NCI-H748 (cell line): ENCODE measurements around the gene WDR5.

ENCODE experiments used
- DNase-seq: peaks from one replicate; lab custom pipeline; 2025; ENCODE audit not compliant: unreplicated experiment; lab: John Stamatoyannopoulos, UW

Gene WDR5

GRCh38 chr9:134172198-134173126 is 36.6 kb downstream of the WDR5 start:
- no peak for DNase-seq

GRCh38 chr9:134173127-134174072 is 37.5 kb downstream of the WDR5 start:
- no peak for DNase-seq

- DNase-seq, result no peak
Measured at GRCh38 chr9:134174073-134174449, 38.2 kb downstream of the WDR5 start.

DNA sequence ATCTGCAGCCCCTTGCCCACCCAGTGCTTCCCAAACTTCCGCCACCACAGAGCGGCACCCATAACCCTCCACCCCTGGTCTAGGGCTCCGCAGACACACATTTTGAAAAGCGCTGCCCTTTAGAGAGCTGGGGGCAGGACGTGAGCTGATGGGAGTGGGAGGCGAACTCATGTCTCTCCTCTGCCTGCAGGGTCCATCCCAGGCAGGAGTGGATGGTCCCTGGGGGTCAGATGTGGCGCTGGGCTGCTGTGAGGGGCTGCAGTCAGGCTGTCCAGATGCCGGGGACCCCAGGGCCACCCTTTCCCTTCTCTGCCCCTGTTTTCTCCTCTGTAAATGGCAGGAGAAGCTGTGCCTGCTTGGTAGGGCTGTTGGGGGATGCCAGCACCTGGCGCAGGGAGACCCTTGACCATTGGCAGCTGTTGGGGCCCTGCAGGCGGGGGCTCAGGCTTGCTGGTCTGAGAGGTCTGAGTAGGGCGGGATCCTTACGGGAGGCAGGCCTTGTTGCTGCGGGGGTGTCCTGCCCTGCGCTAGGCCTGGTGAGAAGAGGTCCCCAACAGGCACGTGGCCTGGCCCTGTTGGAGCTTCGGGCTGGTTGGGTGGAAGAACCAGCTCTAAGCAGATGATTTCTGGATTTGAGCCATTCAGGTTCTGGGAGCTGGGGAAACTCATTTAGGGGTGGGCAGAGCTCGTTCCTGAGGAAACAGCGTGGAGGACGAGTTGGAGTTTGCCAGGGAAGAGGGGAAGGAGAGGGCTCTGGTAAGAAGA is 38.8 kb downstream of the WDR5 start:
- DNase-seq, result no peak

GRCh38 chr9:134175291-134175807 is 39.5 kb downstream of the WDR5 start:
- no peak for DNase-seq

DNA sequence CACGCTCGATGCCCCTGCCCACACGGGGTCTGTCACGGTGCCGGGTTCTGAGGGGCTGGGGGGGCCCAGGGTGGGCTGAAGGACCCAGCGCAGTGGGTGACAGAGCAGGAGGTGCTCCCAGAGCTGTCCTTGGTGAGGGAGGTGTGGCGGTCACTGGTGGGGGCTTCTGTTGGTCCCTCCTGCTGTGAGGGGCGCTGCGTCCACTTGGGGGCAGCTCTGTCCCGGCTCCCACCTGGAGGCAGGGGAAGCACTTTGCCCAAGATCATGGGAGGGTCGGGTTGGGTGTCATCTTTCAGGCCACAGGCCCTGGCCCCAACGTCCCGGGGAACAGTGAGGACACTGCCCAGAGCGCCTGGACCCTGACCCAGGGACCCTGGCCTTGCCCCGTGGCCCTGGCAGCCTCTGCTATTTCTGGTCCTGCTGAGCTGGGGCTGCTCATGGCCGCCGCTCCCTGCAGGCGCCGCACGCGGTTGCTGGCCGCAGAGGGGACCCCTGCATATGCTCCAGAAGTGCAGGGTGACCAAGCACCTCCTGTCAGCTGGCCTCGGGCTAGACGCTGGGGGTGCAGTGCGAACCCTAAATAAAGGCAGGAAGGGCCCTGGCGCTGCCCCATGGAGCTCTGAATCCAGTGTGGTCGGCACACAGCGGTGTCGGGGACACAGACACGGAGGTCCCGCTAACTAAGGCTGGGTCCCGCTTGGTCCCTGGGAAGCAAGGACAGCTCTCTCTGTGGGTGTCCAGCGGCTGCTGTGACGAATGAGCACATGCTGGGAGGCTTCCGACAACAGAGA is 40.1 kb downstream of the WDR5 start:
- DNase-seq, result no peak

GRCh38 chr9:134176599-134176968 is 40.7 kb downstream of the WDR5 start:
- no peak for DNase-seq

DNA sequence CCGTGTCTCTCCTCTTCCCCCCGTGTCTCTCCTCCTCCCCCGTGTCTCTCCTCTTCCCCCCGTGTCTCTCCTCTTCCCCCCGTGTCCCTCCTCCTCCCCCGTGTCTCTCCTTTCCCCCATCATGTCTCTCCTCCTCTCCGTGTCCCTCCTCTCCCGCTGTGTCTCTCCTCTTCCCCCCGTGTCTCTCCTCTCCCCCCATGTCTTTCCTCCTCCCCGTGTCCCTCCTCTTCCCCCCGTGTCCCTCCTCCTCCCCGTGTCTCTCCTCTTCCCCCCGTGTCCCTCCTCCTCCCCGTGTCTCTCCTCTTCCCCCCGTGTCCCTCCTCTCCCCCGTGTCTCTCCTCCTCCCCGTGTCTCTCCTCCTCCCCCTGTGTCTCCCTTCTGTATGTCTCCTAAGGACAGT is 41.3 kb downstream of the WDR5 start:
- no peak for DNase-seq

- no peak for DNase-seq
Measured at GRCh38 chr9:134177624-134178393, 41.9 kb downstream of the WDR5 start.

- no peak for DNase-seq
Measured at GRCh38 chr9:134178394-134178767, 42.5 kb downstream of the WDR5 start.

- no peak for DNase-seq
Measured at GRCh38 chr9:134178768-134179551, 43.1 kb downstream of the WDR5 start.

GRCh38 chr9:134179595-134179917 is 43.7 kb downstream of the WDR5 start:
- DNase-seq, result no peak

DNA sequence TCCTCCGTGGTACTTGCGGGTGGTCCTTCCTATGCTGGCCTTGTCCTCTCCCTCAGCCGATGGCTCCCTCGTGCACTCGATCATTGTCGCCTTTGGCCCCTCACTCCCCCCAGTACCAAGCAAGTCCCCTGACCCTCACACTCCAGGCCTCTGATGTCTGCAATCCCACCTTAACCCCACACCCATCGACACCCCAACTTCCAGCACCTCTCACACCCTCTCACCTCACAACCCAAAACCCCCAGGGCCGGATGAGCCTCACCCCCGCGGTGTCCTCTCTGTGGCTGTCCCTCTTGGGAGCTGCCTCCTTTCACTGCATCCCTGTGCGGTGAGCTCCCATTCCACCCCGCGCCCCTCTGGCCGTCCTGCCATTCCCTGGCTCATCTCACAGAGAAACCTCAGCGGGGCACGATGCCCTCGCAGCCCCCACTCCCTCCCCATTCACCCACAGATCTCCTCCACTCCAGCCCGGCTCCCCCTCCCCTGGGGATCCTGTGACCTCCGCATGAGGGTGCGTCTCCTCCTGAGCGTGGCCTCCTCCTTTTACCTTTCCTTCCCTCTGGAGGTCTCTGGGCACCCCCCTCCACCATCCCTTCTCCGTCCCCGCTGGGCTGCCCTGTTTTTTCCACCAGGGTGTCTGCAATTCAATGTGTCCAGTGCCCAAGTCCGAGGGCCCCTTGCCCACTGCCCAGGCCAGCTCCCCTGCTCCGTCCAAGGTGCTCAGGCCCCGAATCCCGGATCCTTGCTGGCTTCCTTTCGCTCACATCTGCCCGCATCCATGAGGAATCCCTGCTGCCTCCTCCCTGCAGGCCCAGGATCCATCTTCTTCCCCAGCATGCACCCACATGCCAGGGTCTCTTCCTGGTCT is 44.3 kb downstream of the WDR5 start:
- DNase-seq, result no peak

- no peak for DNase-seq
Measured at GRCh38 chr9:134180786-134181647, 45.1 kb downstream of the WDR5 start.

DNA sequence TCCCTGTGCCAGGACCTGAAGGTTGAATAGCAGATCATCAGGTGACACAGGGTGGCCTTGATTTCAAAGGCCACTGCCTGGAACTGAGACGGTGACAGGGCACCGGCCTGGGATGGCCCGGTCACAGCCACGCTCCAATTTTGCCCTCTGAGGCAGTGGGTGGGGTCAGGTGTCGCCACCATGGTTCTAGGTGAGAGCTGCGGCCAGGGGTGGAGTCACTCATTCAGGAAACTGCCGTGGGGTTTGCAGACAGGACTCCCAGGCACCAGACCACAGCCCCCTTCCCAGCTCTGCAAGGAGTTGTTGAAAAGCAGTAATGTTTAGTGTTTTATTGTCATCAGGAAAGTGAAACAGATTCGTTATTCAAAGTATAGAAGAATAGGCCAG is 45.8 kb downstream of the WDR5 start:
- no peak for DNase-seq

DNA sequence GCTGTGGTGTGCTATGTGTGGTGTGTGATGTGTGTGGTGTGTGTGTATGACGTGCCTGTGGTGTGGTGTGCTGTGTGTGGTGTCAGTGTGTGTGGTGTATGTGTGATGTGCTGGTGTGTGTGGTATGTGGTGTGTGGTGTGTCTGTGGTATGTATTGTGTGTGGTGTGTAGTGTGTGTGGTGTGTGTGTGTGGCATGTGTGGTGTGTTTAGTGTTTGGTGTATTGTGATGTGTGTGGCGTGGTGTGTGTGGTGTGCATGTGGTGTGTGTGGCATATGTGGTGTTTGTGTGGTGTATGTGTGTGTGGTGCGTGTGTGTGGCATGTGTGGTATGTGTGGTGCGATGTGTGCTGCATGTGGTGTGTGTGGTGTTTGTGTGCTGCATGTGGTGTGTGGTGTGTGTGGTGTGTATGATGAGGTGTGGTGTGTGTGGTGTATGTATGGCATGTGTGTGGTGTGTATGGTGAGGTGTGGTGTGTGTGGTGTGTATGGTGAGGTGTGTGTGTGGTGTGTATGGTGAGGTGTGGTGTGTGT is 46.7 kb downstream of the WDR5 start:
- no peak for DNase-seq

DNA sequence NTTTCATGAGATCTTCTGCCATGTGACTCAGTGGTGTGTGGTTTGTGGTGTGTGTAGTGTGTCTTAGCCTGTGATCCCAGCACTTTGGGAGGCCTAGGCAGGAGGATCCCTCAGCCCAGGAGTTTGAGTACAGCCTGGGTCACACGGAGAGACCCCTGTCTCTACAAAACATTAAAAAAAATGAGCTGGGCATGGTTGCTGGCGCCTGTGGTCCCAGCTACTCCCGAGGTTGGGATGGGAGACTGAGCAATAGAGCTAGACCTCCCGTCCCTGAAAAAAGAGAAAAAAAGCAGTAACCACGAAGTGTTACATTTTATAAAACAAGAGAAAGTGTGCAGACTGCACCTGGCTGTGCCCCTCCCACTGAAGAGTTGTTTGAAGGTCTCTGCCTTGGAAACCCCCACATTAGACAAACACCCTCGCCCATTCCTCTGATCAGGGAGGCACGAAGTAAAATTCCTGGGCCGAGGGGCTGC is 49.7 kb downstream of the WDR5 start:
- no peak for DNase-seq
